ENCODE results near the gene TNNT2. TPM values are rescaled to one million over a fixed set of nuclear protein-coding genes. Genes with fewer than 3 reads are reported as not detected.

The TNNT2 gene
- total and polyA plus RNA-seq, 11 donors = 5,987 to 28,496 (median 7,745) TPM

GRCh38 chr1:201411292-201411691 is 33.8 kb upstream of the TNNT2 start:
- Histone ChIP-seq H3K9me3 (no peaks in the 10 kb centered on the region), H3K4me3 (no peak overlapping the region), H3K27me3 (no peaks in the 10 kb centered on the region), H3K36me3 (no peaks in the 10 kb centered on the region), H3K4me1 (peaks cover 0 to 16% (median 4%) of the 10 kb centered on the region in 12 donors), H3K27ac (no peak overlapping the region)
- DNase-seq (no peak), ATAC-seq (no peak)
- intact Hi-C loops (cut with DNase I) = loop anchor here in 1 of 10 donors (5.0 kb wide), 1 partner anchor 54 kb away; no protein-coding TSS in a partner anchor
- WGBS, 4 donors = 92 to 97% (median 95%) methylated on average over 8 to 12 of the region's 12 CpGs
- no peak for TF ChIP-seq POLR2A (IDR thresholded peaks at IDR 0.05)
- no peak for TF ChIP-seq CTCF (IDR thresholded peaks at IDR 0.05)

GRCh38 chr1:201409440-201409839 is 32.0 kb upstream of the TNNT2 start:
- H3K4me3 ChIP-seq = no peak overlapping the region
- no peaks in the 10 kb centered on the region for H3K27me3 ChIP-seq
- no peak overlapping the region for H3K27ac ChIP-seq
- TF ChIP-seq CTCF (IDR thresholded peaks at IDR 0.05) (no peak), POLR2A (IDR thresholded peaks at IDR 0.05) (no peak)
- peaks cover 0 to 20% (median 4%) of the 10 kb centered on the region in 12 donors for H3K4me1 ChIP-seq
- no peak for DNase-seq
- WGBS, 4 donors = 57 to 76% (median 63%) methylated on average over 8 of the region's 8 CpGs
- H3K9me3 ChIP-seq = no peaks in the 10 kb centered on the region
- H3K36me3 ChIP-seq = no peaks in the 10 kb centered on the region
- ATAC-seq = no peak
- intact Hi-C loops (cut with DNase I) = loop anchor here in 9 of 10 donors (2.0 to 5.0 kb wide), 5 partner anchors 62 to 157 kb away; no protein-coding TSS in a partner anchor

- DNase-seq (no peak), ATAC-seq (no peak)
- Histone ChIP-seq H3K27ac (no peak overlapping the region), H3K4me3 (no peak overlapping the region), H3K4me1 (peaks cover 0 to 22% (median 4%) of the 10 kb centered on the region in 12 donors), H3K27me3 (no peaks in the 10 kb centered on the region), H3K9me3 (no peaks in the 10 kb centered on the region), H3K36me3 (no peaks in the 10 kb centered on the region)
- intact Hi-C loops (cut with DNase I) = loop anchor here in 9 of 10 donors (1.0 to 5.0 kb wide), 6 partner anchors 61 to 157 kb away; no protein-coding TSS in a partner anchor
- WGBS, 4 donors = 50 to 55% (median 54%) methylated on average over 3 of the region's 3 CpGs
- TF ChIP-seq POLR2A (IDR thresholded peaks at IDR 0.05) (no peak), CTCF (IDR thresholded peaks at IDR 0.05) (no peak)
These were observed 31.3 kb upstream of the TNNT2 start for GRCh38 chr1:201408834-201409200.

- TF ChIP-seq CTCF (IDR thresholded peaks at IDR 0.05) (peak; percentile 88 to 96 (median 93)), POLR2A (IDR thresholded peaks at IDR 0.05) (no peak)
- H3K4me3 ChIP-seq = no peak overlapping the region
- peak overlapping the region in 2 of 12 donors; percentile 19 to 28 for H3K27ac ChIP-seq
- ATAC-seq (peak; percentile 70 to 87 (median 80)), DNase-seq (peak; percentile 75 to 86 (median 83))
- no peaks in the 10 kb centered on the region for H3K9me3 ChIP-seq
- no peaks in the 10 kb centered on the region for H3K27me3 ChIP-seq
- intact Hi-C loops (cut with DNase I) = loop anchor here in 9 of 10 donors (1.0 to 5.0 kb wide), 6 partner anchors 60 to 156 kb away; no protein-coding TSS in a partner anchor
- H3K4me1 ChIP-seq = peaks cover 0 to 22% (median 4%) of the 10 kb centered on the region in 12 donors
- 20 to 28% (median 26%) methylated on average over 10 to 11 of the region's 11 CpGs for WGBS, 4 donors
- H3K36me3 ChIP-seq = no peaks in the 10 kb centered on the region
These were observed 30.8 kb upstream of the TNNT2 start for GRCh38 chr1:201408176-201408833.
